22Rv1 (cell line): ENCODE data around the gene UPK3A.

Source experiments
- H3K27ac ChIP-seq: fragments of 450-650 bp; 2 replicates; pipeline ENCODE4 v1.5.1; 2017
- ZFX ChIP-seq: fragments of 450-650 bp; IDR thresholded peaks from 2 replicates; pipeline ENCODE4 v1.6.1; 2017; ENCODE audit warnings: antibody characterized with exemption, borderline replicate concordance
- TF ChIP-seq, protein P1 (sequence below): fragments of 450-650 bp; IDR thresholded peaks from 2 replicates; pipeline ENCODE4 v1.5.1; 2017; ENCODE audit warnings: mild to moderate bottlenecking

The UPK3A gene

DNA sequence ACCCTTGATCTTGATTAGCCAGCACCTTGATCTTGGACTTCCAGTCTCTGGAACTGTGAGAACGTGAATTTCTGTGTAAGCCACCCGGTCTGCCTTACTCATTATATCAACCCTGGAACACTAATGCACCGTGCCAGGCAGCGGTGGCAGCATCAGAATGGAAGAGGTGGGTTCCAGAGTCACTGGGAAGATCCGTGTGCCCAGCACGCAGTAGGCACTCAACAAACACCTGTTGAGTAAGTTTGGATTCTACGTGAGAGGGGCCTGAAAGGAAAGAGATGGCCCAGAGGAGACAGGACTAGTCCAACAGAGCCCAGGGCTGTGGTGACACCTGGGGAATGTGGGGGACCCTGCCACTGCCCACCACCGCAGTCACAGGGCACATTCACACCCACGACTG, 6.6 kb upstream of the UPK3A start:
- H3K27ac ChIP-seq, result no peak overlapping the region
- no peak for TF ChIP-seq ZFX
- TF ChIP-seq, protein P1, sequence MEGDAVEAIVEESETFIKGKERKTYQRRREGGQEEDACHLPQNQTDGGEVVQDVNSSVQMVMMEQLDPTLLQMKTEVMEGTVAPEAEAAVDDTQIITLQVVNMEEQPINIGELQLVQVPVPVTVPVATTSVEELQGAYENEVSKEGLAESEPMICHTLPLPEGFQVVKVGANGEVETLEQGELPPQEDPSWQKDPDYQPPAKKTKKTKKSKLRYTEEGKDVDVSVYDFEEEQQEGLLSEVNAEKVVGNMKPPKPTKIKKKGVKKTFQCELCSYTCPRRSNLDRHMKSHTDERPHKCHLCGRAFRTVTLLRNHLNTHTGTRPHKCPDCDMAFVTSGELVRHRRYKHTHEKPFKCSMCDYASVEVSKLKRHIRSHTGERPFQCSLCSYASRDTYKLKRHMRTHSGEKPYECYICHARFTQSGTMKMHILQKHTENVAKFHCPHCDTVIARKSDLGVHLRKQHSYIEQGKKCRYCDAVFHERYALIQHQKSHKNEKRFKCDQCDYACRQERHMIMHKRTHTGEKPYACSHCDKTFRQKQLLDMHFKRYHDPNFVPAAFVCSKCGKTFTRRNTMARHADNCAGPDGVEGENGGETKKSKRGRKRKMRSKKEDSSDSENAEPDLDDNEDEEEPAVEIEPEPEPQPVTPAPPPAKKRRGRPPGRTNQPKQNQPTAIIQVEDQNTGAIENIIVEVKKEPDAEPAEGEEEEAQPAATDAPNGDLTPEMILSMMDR, result no peak

DNA sequence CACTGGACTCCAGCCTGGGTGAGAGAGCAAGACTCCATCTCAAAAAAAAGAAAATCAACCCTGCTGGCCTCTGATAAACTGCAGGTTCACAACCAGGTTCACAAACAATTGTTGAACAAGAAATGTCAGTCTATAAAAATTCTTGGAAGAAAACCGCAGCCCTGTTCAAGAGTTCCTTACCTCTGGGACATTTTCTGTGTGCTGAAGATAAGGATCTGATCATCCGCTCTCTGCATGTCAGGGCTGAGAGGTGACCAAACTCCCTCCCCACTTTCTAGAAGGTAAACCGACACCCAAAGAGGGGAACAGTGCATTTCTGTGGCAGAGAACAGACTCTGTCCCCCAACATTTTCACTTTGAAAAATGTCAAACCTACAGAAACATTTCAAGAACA, 4.2 kb upstream of the UPK3A start:
- no peak for TF ChIP-seq ZFX
- TF ChIP-seq, protein P1, result no peak
- no peak overlapping the region for H3K27ac ChIP-seq

DNA sequence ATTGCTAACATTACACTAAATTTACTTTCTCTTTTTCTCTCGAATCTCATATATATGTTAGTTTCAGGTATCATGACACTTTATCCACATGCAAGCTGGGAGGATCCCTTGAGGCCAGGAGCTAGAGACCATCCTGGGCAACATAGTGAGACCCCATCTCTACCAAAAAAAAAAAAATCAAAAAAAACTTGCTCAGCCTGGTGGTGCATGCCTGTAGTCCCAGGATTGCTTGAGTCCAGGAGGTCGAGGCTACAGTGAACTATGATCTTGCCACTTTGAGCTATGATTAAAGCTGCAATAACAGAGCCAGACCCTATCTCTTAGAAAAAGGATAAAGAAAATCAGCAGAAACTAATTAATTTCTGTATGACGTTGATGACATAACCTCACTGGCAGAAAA, 3.7 kb upstream of the UPK3A start:
- TF ChIP-seq, protein P1, result no peak
- no peak for TF ChIP-seq ZFX
- no peak overlapping the region for H3K27ac ChIP-seq

DNA sequence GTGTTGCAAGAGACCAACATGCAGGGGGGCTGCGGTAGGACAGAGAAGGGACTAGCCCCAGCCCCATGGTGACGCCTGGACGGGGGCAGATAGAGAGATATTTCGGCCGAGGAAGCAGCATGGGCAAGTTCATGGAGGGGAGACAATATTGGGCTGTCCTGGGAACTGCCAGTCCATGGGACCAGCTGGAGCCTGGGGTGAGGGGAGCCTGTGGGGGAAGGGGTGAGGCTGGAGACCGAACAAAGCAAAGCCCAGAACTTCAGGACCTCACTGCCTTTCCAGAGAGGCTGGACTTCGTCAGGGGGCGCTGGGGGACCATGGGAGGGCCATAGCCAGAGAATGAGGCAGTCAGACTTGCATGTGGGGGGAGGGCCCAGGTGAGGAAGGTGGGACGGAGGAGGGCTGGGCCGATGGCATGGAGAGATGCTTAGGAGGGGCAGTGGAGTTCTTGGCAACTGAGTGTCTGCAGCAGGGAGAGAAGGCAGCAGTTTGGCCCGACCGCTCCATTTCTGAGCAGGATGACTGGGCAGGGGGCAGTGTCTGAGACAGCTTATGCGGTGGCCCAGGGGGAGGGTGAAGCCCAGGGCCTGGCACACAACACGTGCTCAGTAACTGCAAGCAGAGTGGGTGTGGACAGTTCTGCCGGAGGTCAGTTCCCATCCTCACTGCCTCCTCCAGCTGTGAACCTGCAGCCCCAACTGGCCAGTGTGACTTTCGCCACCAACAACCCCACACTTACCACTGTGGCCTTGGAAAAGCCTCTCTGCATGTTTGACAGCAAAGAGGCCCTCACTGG, 712 bp downstream of the UPK3A start:
- no peak for TF ChIP-seq ZFX
- TF ChIP-seq, protein P1, result no peak
- H3K27ac ChIP-seq, result no peak overlapping the region

DNA sequence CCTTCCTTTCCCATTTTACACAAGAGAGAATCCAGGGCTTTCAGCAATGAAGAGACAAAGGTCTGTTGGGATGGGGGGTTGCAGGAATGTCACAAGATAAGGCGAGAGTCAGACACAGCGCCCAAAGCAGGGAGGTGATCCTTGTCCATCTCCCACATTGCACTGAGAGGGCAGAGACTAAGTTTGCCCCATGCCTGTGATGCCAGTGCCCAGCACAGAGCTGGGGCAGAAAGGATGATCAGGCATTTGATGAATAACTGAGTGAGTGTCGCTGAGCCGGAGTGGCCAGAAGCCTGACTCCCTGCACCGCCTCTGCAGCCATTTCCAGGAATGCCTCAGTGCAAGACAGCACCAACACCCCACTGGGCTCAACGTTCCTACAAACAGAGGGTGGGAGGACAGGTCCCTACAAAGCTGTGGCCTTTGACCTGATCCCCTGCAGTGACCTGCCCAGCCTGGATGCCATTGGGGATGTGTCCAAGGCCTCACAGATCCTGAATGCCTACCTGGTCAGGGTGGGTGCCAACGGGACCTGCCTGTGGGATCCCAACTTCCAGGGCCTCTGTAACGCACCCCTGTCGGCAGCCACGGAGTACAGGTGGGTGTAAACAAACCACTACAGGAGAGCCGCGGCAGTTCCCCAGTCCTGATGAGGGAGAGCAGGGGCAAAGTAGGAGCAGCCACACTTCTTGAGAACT, 2.3 kb downstream of the UPK3A start:
- H3K27ac ChIP-seq, result no peak overlapping the region
- TF ChIP-seq ZFX, result no peak

DNA sequence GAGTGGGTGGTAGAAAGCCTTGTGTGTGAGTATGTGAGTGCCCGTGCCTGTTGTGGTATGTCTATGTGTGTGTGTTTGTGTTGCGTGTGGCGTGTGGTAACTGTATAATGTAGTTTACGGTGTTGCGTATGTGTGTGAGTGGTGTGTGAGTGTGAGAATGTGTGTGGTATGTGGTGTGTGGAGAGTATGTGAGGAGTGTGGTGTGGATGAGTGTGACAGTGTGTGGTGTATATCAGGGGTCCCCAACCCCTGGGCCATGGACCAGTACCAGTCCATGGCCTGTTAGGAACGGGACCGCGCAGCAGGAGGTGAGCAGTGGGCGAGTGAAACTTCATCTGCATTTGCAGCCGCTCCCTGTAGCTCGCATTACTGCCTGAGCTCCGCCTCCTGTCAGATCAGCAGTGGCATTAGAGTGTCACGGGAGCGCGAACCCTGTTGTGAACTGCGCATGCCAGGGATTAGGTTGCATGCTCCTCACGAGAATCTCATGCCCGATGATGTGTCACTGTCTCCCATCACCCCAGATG, 5.7 kb downstream of the UPK3A start:
- H3K27ac ChIP-seq, result no peak overlapping the region
- TF ChIP-seq, protein P1, result no peak
- TF ChIP-seq ZFX, result no peak

DNA sequence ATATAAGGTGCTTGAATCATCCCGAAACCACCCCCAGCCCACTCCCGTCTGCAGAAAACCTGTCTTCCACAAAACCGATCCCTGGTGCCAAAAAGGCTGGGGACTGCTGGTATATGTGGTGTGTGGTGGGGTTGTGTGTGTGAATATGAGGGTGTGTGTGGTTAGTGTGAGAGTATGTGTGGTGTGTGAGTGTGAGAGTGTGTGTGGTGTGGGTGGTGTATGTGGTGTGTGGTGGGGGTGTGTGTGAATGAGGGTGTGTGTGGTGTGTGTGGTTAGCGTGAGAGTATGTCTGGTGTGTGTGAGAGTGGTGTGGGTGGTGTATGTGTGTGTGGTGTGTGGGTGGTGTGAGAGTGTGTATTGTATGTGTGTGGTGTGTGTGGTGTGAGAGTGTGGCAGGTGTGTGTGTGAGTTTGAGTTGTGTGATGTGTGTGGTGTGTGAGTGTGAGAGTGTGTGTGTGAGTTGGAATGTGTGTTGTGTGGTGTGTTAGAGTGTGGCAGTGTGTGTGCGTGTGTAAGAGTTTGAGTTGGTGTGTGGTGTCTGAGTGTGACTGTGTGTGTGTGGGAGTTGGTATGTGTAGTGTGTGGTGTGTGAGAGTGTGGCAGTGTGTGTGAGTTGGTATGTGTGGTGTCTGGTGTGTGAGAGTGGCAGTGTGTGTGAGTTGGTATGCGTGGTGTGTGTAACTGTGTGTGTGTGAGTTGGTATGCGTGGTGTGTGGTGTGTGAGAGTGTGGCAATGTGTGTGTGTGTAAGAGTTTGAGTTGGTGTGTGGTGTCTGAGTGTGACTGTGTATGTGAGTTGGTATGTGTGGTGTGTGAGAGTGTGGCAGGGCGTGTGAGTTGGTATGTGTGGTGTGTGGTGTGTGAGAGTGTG, 6.5 kb downstream of the UPK3A start:
- TF ChIP-seq, protein P1, result no peak
- no peak for TF ChIP-seq ZFX
- H3K27ac ChIP-seq, result no peak overlapping the region
